K562 (cell line): ENCODE measurements around the gene EFCAB9. TPM values are rescaled to one million over a fixed set of nuclear protein-coding genes. Genes with fewer than 3 reads are reported as not detected.

Experiments used
- ATAC-seq: fragments of 200-7000 bp; cut with Tn5 transposase; 3 replicates; pipeline ENCODE4 v1.9.1; 2020; ENCODE audit warnings: moderate library complexity
- BruUV-seq: library from RNA; stranded (reverse); fragments of 400-500 nt; replicated peaks from 2 replicates; lab custom pipeline; 2021; lab: Mats Ljungman, UMichigan
- CTCF ChIA-PET: fragments of 300-600 bp; formaldehyde crosslinking; extraction: SDS; loops from one replicate; lab custom pipeline; 2021; ENCODE audit warnings: low intra/inter-chr PET ratio; lab: Yijun Ruan, JAX
- POLR2A ChIA-PET: fragments of 300-600, 350-650 bp; sonication (Branson Sonifier 250); formaldehyde crosslinking; extraction: SDS; loops from one replicate; lab custom pipeline; 2021; ENCODE audit warnings: antibody characterized with exemption, inconsistent platforms; lab: Yijun Ruan, JAX
- DNase-seq, 4 experiments: peaks; one replicate each; pipeline versions ENCODE4 v3.0.0 to v3.0.0-alpha.2; 2011 to 2018; ENCODE audit warnings: low spot score in 3 of 4, mixed read lengths in 3 of 4; ENCODE audit errors: extremely low read depth in 1 of 4
- FAIRE-seq: peaks from 2 replicates; lab custom pipeline; 2011; peaks lifted over from hg19 to GRCh38; lab: Jason Lieb, UNC
- H2AFZ ChIP-seq: 2 replicates; pipeline ENCODE4 v1.6.0; 2011; ENCODE audit warnings: low read depth, low read length, control low read depth, inconsistent platforms
- H3K27ac ChIP-seq: fragments of 200-600 bp; 3 replicates; pipeline ENCODE4 v1.8.0; 2011; ENCODE audit warnings: low read depth, mild to moderate bottlenecking, control low read depth, inconsistent platforms, low read length, moderate library complexity, mixed read lengths; ENCODE audit errors: extremely low read depth
- H3K27me3 ChIP-seq, 2 experiments: fragments of 300-600 bp in 1 of 2; 2 replicates in 1 of 2; 3 replicates in 1 of 2; pipeline versions ENCODE4 v1.6.0 to v1.8.0; 2011; ENCODE audit warnings: inconsistent platforms in 2 of 2, low read length in 2 of 2, mild to moderate bottlenecking in 1 of 2, mixed read lengths in 1 of 2, moderate library complexity in 1 of 2; ENCODE audit not compliant: control insufficient read depth in 2 of 2, insufficient read depth in 2 of 2
- H3K36me3 ChIP-seq: fragments of 300-600 bp; 3 replicates; pipeline ENCODE4 v1.8.0; 2011; ENCODE audit warnings: mild to moderate bottlenecking, low read length, inconsistent platforms; ENCODE audit not compliant: control insufficient read depth, insufficient read depth
- H3K4me1 ChIP-seq, 2 experiments: fragments of 200-600 bp in 1 of 2; replicated peaks in 1 of 2; 2 replicates in 1 of 2; 3 replicates in 1 of 2; pipeline versions ENCODE4 v1.5.1 to v1.8.0; 2011; ENCODE audit warnings: inconsistent platforms in 2 of 2, low read length in 2 of 2, mild to moderate bottlenecking in 1 of 2, mixed read lengths in 1 of 2, moderate library complexity in 1 of 2; ENCODE audit not compliant: control insufficient read depth in 2 of 2, insufficient read depth in 2 of 2
- H3K4me2 ChIP-seq: 2 replicates; pipeline ENCODE4 v1.6.1; 2011; ENCODE audit warnings: low read length, control low read depth, inconsistent platforms, mixed read lengths; ENCODE audit not compliant: insufficient read depth
- H3K4me3 ChIP-seq: fragments of 200-600 bp; sonication (generic), shearing (Covaris generic); 2 replicates; pipeline ENCODE4 v1.5.1; 2016; ENCODE audit warnings: control low read depth, inconsistent platforms
- H3K79me2 ChIP-seq: fragments of 200-600 bp; 3 replicates; pipeline ENCODE4 v1.8.0; 2011; ENCODE audit warnings: low read length, inconsistent platforms; ENCODE audit not compliant: control insufficient read depth, insufficient read depth
- H3K9ac ChIP-seq, 2 experiments: 2 replicates each; pipeline versions ENCODE4 v1.6.0 to v1.6.1; 2011; ENCODE audit warnings: low read depth in 2 of 2, low read length in 2 of 2, control low read depth in 1 of 2, inconsistent platforms in 1 of 2, mild to moderate bottlenecking in 1 of 2, mixed read lengths in 1 of 2; ENCODE audit not compliant: insufficient read depth in 1 of 2
- H3K9me1 ChIP-seq: one replicate; pipeline ENCODE4 v1.6.0; 2011; ENCODE audit warnings: inconsistent platforms, mild to moderate bottlenecking, low read length, moderate library complexity; ENCODE audit not compliant: control insufficient read depth, insufficient read depth
- H3K9me3 ChIP-seq: replicated peaks from 2 replicates; pipeline ENCODE4 v1.5.1; 2011; ENCODE audit warnings: low read depth, low read length, inconsistent platforms; ENCODE audit not compliant: control insufficient read depth, insufficient read depth
- H4K20me1 ChIP-seq: replicated peaks from 2 replicates; pipeline ENCODE4 v1.6.1; 2011; ENCODE audit warnings: low read length, inconsistent platforms, mixed read lengths; ENCODE audit not compliant: control insufficient read depth, insufficient read depth
- ELF2 ChIP-seq: fragments of 250-450 bp; sonication (Bioruptor Pico); IDR thresholded peaks from 2 replicates; pipeline ENCODE4 v1.5.0; 2021; ENCODE audit warnings: mild to moderate bottlenecking
- ELK1 ChIP-seq: sonication (generic); formaldehyde crosslinking; IDR thresholded peaks from 2 replicates; pipeline ENCODE4 v1.8.1; 2022; ENCODE audit warnings: missing genetic modification reagents
- KAT2B ChIP-seq: IDR thresholded peaks from one replicate; pipeline ENCODE4 v1.6.1; 2012; ENCODE audit warnings: low read depth, mild to moderate bottlenecking, control low read depth, inconsistent platforms, low read length, moderate library complexity
- MAFF ChIP-seq: IDR thresholded peaks from 2 replicates; pipeline ENCODE4 v1.6.1; 2012; ENCODE audit warnings: low read length, improper control_type of control experiment
- MEIS2 ChIP-seq: fragments of 450-650 bp; IDR thresholded peaks from 2 replicates; pipeline ENCODE4 v1.6.1; 2014; ENCODE audit warnings: mild to moderate bottlenecking; ENCODE audit not compliant: partially characterized antibody
- MITF ChIP-seq: IDR thresholded peaks from 2 replicates; pipeline ENCODE4 v1.6.1; 2014; ENCODE audit warnings: antibody characterized with exemption
- NFE2 ChIP-seq: IDR thresholded peaks from 2 replicates; pipeline ENCODE4 v1.6.1; 2014; ENCODE audit warnings: antibody characterized with exemption, low read depth
- NFXL1 ChIP-seq: fragments of 450-650 bp; formaldehyde crosslinking; IDR thresholded peaks from 2 replicates; pipeline ENCODE4 v1.4.0; 2021; ENCODE audit warnings: mild to moderate bottlenecking
- POLR2A ChIP-seq: fragments of 450-650 bp; conservative IDR thresholded peaks from 2 replicates; pipeline ENCODE4 v1.6.1; 2016
- PTBP1 ChIP-seq: fragments of 200-400 bp; formaldehyde crosslinking; IDR thresholded peaks from 2 replicates; pipeline ENCODE4 v1.6.1; 2017; ENCODE audit warnings: low read depth, low read length
- SNRNP70 ChIP-seq: fragments of 200-400 bp; formaldehyde crosslinking; optimal IDR thresholded peaks from 2 replicates; pipeline ENCODE3; 2017; ENCODE audit warnings: low read depth, low read length
- TEAD4 ChIP-seq, 2 experiments: sonication (generic) in 1 of 2; formaldehyde crosslinking in 1 of 2; IDR thresholded peaks; 2 replicates each; pipeline versions ENCODE4 v1.6.1 to v1.8.0; 2012 to 2022; ENCODE audit warnings: borderline replicate concordance in 1 of 2, inconsistent platforms in 1 of 2, low read length in 1 of 2, mild to moderate bottlenecking in 1 of 2, missing genetic modification reagents in 1 of 2
- ZNF232 ChIP-seq: sonication (generic); formaldehyde crosslinking; IDR thresholded peaks from 2 replicates; pipeline ENCODE4 v1.8.0; 2022; ENCODE audit warnings: mild to moderate bottlenecking, missing genetic modification reagents
- ZNF3 ChIP-seq: fragments of 250-450 bp; sonication (Bioruptor Pico); IDR thresholded peaks from 2 replicates; pipeline ENCODE4 v1.5.0; 2021; ENCODE audit warnings: mild to moderate bottlenecking, moderate library complexity
- ZNF644 ChIP-seq: fragments of 200-800 bp; sonication (Bioruptor generic); IDR thresholded peaks from 2 replicates; pipeline ENCODE4 v1.6.1; 2016; ENCODE audit warnings: low read depth, missing genetic modification characterization, missing compliant biosample characterization
- WGBS: fragments of 100-300 bp; shearing (Covaris generic); methylation state at CpG from one replicate; pipeline ENCODE4 v1.1.6; 2016; ENCODE audit warnings: low coverage, mixed read lengths; ENCODE audit not compliant: insufficient coverage; ENCODE audit errors: missing lambda C conversion rate; 5-methylcytosine and 5-hydroxymethylcytosine counted together
- in situ Hi-C: fragments of 300-500 bp; cut with MboI; formaldehyde crosslinking; loops from 4 replicates; pipeline ENCODE4 v1.15.0; 2018; ENCODE audit warnings: inconsistent platforms, mixed read lengths
- intact Hi-C: fragments of 100-400 bp; cut with micrococcal nuclease; formaldehyde crosslinking; loops from 2 replicates; pipeline ENCODE4 v1.14.2; 2022
- polyA plus RNA-seq, 8 experiments: library from polyadenylated mRNA; depleted of rRNA in 4 of 8; stranded (reverse) in 5 of 8; unstranded in 3 of 8; fragments of >200 nt; fragmentation: Nextera tagmentation in 2 of 8; fragmentation: Illumina TruSeq in 1 of 8; extraction: Ambion mirVana in 2 of 8; extraction: Trizol in 1 of 8; gene quantifications; 2 replicates each; pipeline versions ENCODE4 v1.2.1 to v1.2.3, GENCODE V29; 2011 to 2014; ENCODE audit warnings: inconsistent platforms in 1 of 8, missing spikeins in 1 of 8
- total RNA-seq, 7 experiments: library from RNA; depleted of rRNA in 6 of 7; stranded (reverse); fragments of >200 nt in 6 of 7; fragmentation: Illumina TruSeq in 2 of 7; extraction: Trizol in 2 of 7; gene quantifications; 2 replicates each; pipeline versions ENCODE4 v1.2.1 to v1.2.3, GENCODE V29; 2011 to 2021; ENCODE audit warnings: low replicate concordance in 1 of 7
- TF ChIP-seq, protein P1 (sequence below): fragments of 250-450 bp; sonication (Bioruptor Pico); IDR thresholded peaks from 2 replicates; pipeline ENCODE4 v1.4.0; 2020; ENCODE audit warnings: mild to moderate bottlenecking, moderate library complexity
- TF ChIP-seq, protein P2 (sequence below): fragments of 250-450 bp; sonication (Bioruptor Pico); IDR thresholded peaks from 2 replicates; pipeline ENCODE4 v1.8.0; 2021; ENCODE audit warnings: moderate library complexity, mild to moderate bottlenecking, inconsistent platforms

EFCAB9 gene
- total and polyA plus RNA-seq, 9 of the 15 experiments (the other 6 are each of a cell fraction or from before 2014, with no cell fraction given): not detected

- TF ChIP-seq MITF (no peak), KAT2B (no peak), ELK1 (CRISPR knock-in tag) (no peak), MEIS2 (no peak), ZNF232 (no peak), NFXL1 (no peak), SNRNP70 (no peak), NFE2 (no peak)
- TF ChIP-seq, all 486 proteins: peak for 0
Measured at GRCh38 chr5:172245703-172246125, 51.7 kb downstream of the EFCAB9 start (continued).

GRCh38 chr5:172248637-172249036 lies 54.7 kb downstream of the EFCAB9 start:
- WGBS: 5% methylated on average over 2 of the region's 2 CpGs
- Histone ChIP-seq H3K36me3 (no peaks in the 10 kb centered on the region), H3K4me2 (no peak overlapping the region), H3K79me2 (no peaks in the 10 kb centered on the region), H3K27ac (no peak overlapping the region), H4K20me1 (no peaks in the 10 kb centered on the region; the same call in 1 of the 2 replicates), H3K9me1 (no peaks in the 10 kb centered on the region), H3K4me1 (no peaks in the 10 kb centered on the region), H3K27me3 (peaks cover 0 to 12% of the 10 kb centered on the region in 2 experiments; a peak in 3 of 5 replicates), H3K9ac (no peak overlapping the region), H2AFZ (no peak overlapping the region), H3K9me3 (no peaks in the 10 kb centered on the region), H3K4me3 (no peak overlapping the region)
- intact Hi-C loops (no loop called here), in situ Hi-C loops (no loop called here)
- DNase-seq: no peak
- FAIRE-seq: no peak
- ChIA-PET CTCF (no interaction called here), POLR2A (no interaction called here)
- no peak for ATAC-seq
- no TSS peak for BruUV-seq
- no peak for TF ChIP-seq ZNF644 (tag)
- no peak for TF ChIP-seq TEAD4 (IDR thresholded peaks at IDR 0.05; ENCODE audit: low read length)
- TF ChIP-seq TEAD4 (CRISPR knock-in tag; IDR thresholded peaks at IDR 0.05; ENCODE audit: borderline replicate concordance): no peak
- TF ChIP-seq, protein P1, sequence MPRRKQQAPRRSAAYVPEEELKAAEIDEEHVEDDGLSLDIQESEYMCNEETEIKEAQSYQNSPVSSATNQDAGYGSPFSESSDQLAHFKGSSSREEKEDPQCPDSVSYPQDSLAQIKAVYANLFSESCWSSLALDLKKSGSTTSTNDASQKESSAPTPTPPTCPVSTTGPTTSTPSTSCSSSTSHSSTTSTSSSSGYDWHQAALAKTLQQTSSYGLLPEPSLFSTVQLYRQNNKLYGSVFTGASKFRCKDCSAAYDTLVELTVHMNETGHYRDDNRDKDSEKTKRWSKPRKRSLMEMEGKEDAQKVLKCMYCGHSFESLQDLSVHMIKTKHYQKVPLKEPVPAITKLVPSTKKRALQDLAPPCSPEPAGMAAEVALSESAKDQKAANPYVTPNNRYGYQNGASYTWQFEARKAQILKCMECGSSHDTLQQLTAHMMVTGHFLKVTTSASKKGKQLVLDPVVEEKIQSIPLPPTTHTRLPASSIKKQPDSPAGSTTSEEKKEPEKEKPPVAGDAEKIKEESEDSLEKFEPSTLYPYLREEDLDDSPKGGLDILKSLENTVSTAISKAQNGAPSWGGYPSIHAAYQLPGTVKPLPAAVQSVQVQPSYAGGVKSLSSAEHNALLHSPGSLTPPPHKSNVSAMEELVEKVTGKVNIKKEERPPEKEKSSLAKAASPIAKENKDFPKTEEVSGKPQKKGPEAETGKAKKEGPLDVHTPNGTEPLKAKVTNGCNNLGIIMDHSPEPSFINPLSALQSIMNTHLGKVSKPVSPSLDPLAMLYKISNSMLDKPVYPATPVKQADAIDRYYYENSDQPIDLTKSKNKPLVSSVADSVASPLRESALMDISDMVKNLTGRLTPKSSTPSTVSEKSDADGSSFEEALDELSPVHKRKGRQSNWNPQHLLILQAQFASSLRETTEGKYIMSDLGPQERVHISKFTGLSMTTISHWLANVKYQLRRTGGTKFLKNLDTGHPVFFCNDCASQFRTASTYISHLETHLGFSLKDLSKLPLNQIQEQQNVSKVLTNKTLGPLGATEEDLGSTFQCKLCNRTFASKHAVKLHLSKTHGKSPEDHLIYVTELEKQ (CRISPR knock-in tag): no peak
- no peak for TF ChIP-seq ELF2 (CRISPR knock-in tag)
- TF ChIP-seq ZNF3 (CRISPR knock-in tag): no peak
- TF ChIP-seq, protein P2, sequence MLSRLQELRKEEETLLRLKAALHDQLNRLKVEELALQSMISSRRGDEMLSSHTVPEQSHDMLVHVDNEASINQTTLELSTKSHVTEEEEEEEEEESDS (CRISPR knock-in tag): no peak
- no peak for TF ChIP-seq MAFF
- TF ChIP-seq PTBP1: no peak
- TF ChIP-seq POLR2A: no peak
